Fibroblast of mammary gland (primary cell): ENCODE results near the gene STXBP5.

Experiments used
- DNase-seq: peaks from one replicate; pipeline ENCODE4 v3.0.0-alpha.2; 2010; ENCODE audit warnings: low read depth
- H3K4me3 ChIP-seq: 2 replicates; pipeline ENCODE4 v1.5.1; 2011; ENCODE audit warnings: low read depth, mild to moderate bottlenecking, low read length, moderate library complexity; ENCODE audit not compliant: control insufficient read depth
- CTCF ChIP-seq: conservative IDR thresholded peaks from 2 replicates; pipeline ENCODE4 v1.5.1; 2011; ENCODE audit warnings: low read depth, low read length, inconsistent platforms; ENCODE audit not compliant: control insufficient read depth, insufficient read depth

The STXBP5 gene

GRCh38 chr6:147177286-147177685 lies 26.9 kb upstream of the STXBP5 start:
- H3K4me3 ChIP-seq, result no peak overlapping the region
- TF ChIP-seq CTCF, result no peak
- peak; percentile 8 for DNase-seq

GRCh38 chr6:147178355-147178754 lies 25.9 kb upstream of the STXBP5 start:
- DNase-seq, result no peak
- H3K4me3 ChIP-seq, result no peak overlapping the region
- TF ChIP-seq CTCF, result no peak

- no peak for DNase-seq
- H3K4me3 ChIP-seq, result no peak overlapping the region
- no peak for TF ChIP-seq CTCF
These were observed 24.4 kb upstream of the STXBP5 start for GRCh38 chr6:147179809-147180208.

GRCh38 chr6:147180926-147181325 lies 23.3 kb upstream of the STXBP5 start:
- no peak overlapping the region for H3K4me3 ChIP-seq
- TF ChIP-seq CTCF, result no peak
- no peak for DNase-seq

GRCh38 chr6:147184379-147184778 lies 19.8 kb upstream of the STXBP5 start:
- TF ChIP-seq CTCF, result no peak
- H3K4me3 ChIP-seq, result no peak overlapping the region
- DNase-seq, result no peak

GRCh38 chr6:147185216-147185615 lies 19.0 kb upstream of the STXBP5 start:
- no peak for TF ChIP-seq CTCF
- no peak overlapping the region for H3K4me3 ChIP-seq
- DNase-seq, result no peak

- no peak for DNase-seq
- TF ChIP-seq CTCF, result no peak
- no peak overlapping the region for H3K4me3 ChIP-seq
These were observed 13.7 kb upstream of the STXBP5 start for GRCh38 chr6:147190556-147190955.
